HG02943 (cell line): ENCODE results near the gene CLDN10.

Experiments
- ATAC-seq: cut with Tn5 transposase; IDR thresholded peaks from one replicate; pipeline ENCODE4 v1.9.1; 2021; ENCODE audit warnings: mild to moderate bottlenecking, low read depth, moderate library complexity; ENCODE audit not compliant: unreplicated experiment

The CLDN10 gene

GRCh38 chr13:95593462-95593861 lies 40.9 kb downstream of the CLDN10 start:
- ATAC-seq: no peak

GRCh38 chr13:95596701-95597100 lies 44.2 kb downstream of the CLDN10 start:
- ATAC-seq: no peak

GRCh38 chr13:95601216-95601615 lies 48.7 kb downstream of the CLDN10 start:
- ATAC-seq: no peak

GRCh38 chr13:95601906-95602305 lies 49.4 kb downstream of the CLDN10 start:
- no peak for ATAC-seq

GRCh38 chr13:95603887-95604555 lies 51.5 kb downstream of the CLDN10 start:
- no peak for ATAC-seq

- ATAC-seq: no peak
Measured at GRCh38 chr13:95604556-95604915, 52.0 kb downstream of the CLDN10 start.

GRCh38 chr13:95605448-95606125 lies 53.1 kb downstream of the CLDN10 start:
- ATAC-seq: no peak

GRCh38 chr13:95607366-95607765 lies 54.8 kb downstream of the CLDN10 start:
- ATAC-seq: no peak

GRCh38 chr13:95608640-95609323 lies 56.3 kb downstream of the CLDN10 start:
- no peak for ATAC-seq

- ATAC-seq: no peak
Measured at GRCh38 chr13:95614641-95615245, 62.2 kb downstream of the CLDN10 start.

- no peak for ATAC-seq
Measured at GRCh38 chr13:95615539-95615938, 63.0 kb downstream of the CLDN10 start.

- no peak for ATAC-seq
Measured at GRCh38 chr13:95620030-95620824, 67.7 kb downstream of the CLDN10 start.

GRCh38 chr13:95620825-95621498 lies 68.4 kb downstream of the CLDN10 start:
- ATAC-seq: no peak

GRCh38 chr13:95623141-95623540 lies 70.6 kb downstream of the CLDN10 start:
- ATAC-seq: no peak

- ATAC-seq: no peak
Measured at GRCh38 chr13:95624020-95624419, 71.5 kb downstream of the CLDN10 start.

- ATAC-seq: no peak
Measured at GRCh38 chr13:95626768-95627167, 74.2 kb downstream of the CLDN10 start.

GRCh38 chr13:95627590-95627989 lies 75.1 kb downstream of the CLDN10 start:
- ATAC-seq: no peak

- ATAC-seq: no peak
Measured at GRCh38 chr13:95628488-95628887, 76.0 kb downstream of the CLDN10 start.

GRCh38 chr13:95629071-95629470 lies 76.6 kb downstream of the CLDN10 start:
- no peak for ATAC-seq
